K562 (cell line): ENCODE results near the gene GATC. TPM values are rescaled to one million over a fixed set of nuclear protein-coding genes. Genes with fewer than 3 reads are reported as not detected.
A peak's percentile ranks its signal among the peaks of the same experiment; 100 is the strongest.
"Not testable (repeated sequence)": the region's sequence is repeated elsewhere in the genome, so short reads cannot be mapped to it uniquely, and the experiment has no call there.

Experiments used
- ATAC-seq: fragments of 200-7000 bp; cut with Tn5 transposase; 3 replicates; pipeline ENCODE4 v1.9.1; 2020; ENCODE audit warnings: moderate library complexity
- BruUV-seq: library from RNA; stranded (reverse); fragments of 400-500 nt; replicated peaks from 2 replicates; lab custom pipeline; 2021; lab: Mats Ljungman, UMichigan
- CTCF ChIA-PET: fragments of 300-600 bp; formaldehyde crosslinking; extraction: SDS; loops from one replicate; lab custom pipeline; 2021; ENCODE audit warnings: low intra/inter-chr PET ratio; lab: Yijun Ruan, JAX
- POLR2A ChIA-PET: fragments of 300-600, 350-650 bp; sonication (Branson Sonifier 250); formaldehyde crosslinking; extraction: SDS; loops from one replicate; lab custom pipeline; 2021; ENCODE audit warnings: antibody characterized with exemption, inconsistent platforms; lab: Yijun Ruan, JAX
- DNase-seq, 4 experiments: peaks; one replicate each; pipeline versions ENCODE4 v3.0.0 to v3.0.0-alpha.2; 2011 to 2018; ENCODE audit warnings: low spot score in 3 of 4, mixed read lengths in 3 of 4; ENCODE audit errors: extremely low read depth in 1 of 4
- FAIRE-seq: peaks from 2 replicates; lab custom pipeline; 2011; peaks lifted over from hg19 to GRCh38; lab: Jason Lieb, UNC
- H2AFZ ChIP-seq: 2 replicates; pipeline ENCODE4 v1.6.0; 2011; ENCODE audit warnings: low read depth, low read length, control low read depth, inconsistent platforms
- H3K27ac ChIP-seq: fragments of 200-600 bp; 3 replicates; pipeline ENCODE4 v1.8.0; 2011; ENCODE audit warnings: low read depth, mild to moderate bottlenecking, control low read depth, inconsistent platforms, low read length, moderate library complexity, mixed read lengths; ENCODE audit errors: extremely low read depth
- H3K27me3 ChIP-seq, 2 experiments: fragments of 300-600 bp in 1 of 2; 2 replicates in 1 of 2; 3 replicates in 1 of 2; pipeline versions ENCODE4 v1.6.0 to v1.8.0; 2011; ENCODE audit warnings: inconsistent platforms in 2 of 2, low read length in 2 of 2, mild to moderate bottlenecking in 1 of 2, mixed read lengths in 1 of 2, moderate library complexity in 1 of 2; ENCODE audit not compliant: control insufficient read depth in 2 of 2, insufficient read depth in 2 of 2
- H3K36me3 ChIP-seq: fragments of 300-600 bp; 3 replicates; pipeline ENCODE4 v1.8.0; 2011; ENCODE audit warnings: mild to moderate bottlenecking, low read length, inconsistent platforms; ENCODE audit not compliant: control insufficient read depth, insufficient read depth
- H3K4me1 ChIP-seq, 2 experiments: fragments of 200-600 bp in 1 of 2; replicated peaks in 1 of 2; 2 replicates in 1 of 2; 3 replicates in 1 of 2; pipeline versions ENCODE4 v1.5.1 to v1.8.0; 2011; ENCODE audit warnings: inconsistent platforms in 2 of 2, low read length in 2 of 2, mild to moderate bottlenecking in 1 of 2, mixed read lengths in 1 of 2, moderate library complexity in 1 of 2; ENCODE audit not compliant: control insufficient read depth in 2 of 2, insufficient read depth in 2 of 2
- H3K4me2 ChIP-seq: 2 replicates; pipeline ENCODE4 v1.6.1; 2011; ENCODE audit warnings: low read length, control low read depth, inconsistent platforms, mixed read lengths; ENCODE audit not compliant: insufficient read depth
- H3K4me3 ChIP-seq: fragments of 200-600 bp; sonication (generic), shearing (Covaris generic); 2 replicates; pipeline ENCODE4 v1.5.1; 2016; ENCODE audit warnings: control low read depth, inconsistent platforms
- H3K79me2 ChIP-seq: fragments of 200-600 bp; 3 replicates; pipeline ENCODE4 v1.8.0; 2011; ENCODE audit warnings: low read length, inconsistent platforms; ENCODE audit not compliant: control insufficient read depth, insufficient read depth
- H3K9ac ChIP-seq, 2 experiments: 2 replicates each; pipeline versions ENCODE4 v1.6.0 to v1.6.1; 2011; ENCODE audit warnings: low read depth in 2 of 2, low read length in 2 of 2, control low read depth in 1 of 2, inconsistent platforms in 1 of 2, mild to moderate bottlenecking in 1 of 2, mixed read lengths in 1 of 2; ENCODE audit not compliant: insufficient read depth in 1 of 2
- H3K9me1 ChIP-seq: one replicate; pipeline ENCODE4 v1.6.0; 2011; ENCODE audit warnings: inconsistent platforms, mild to moderate bottlenecking, low read length, moderate library complexity; ENCODE audit not compliant: control insufficient read depth, insufficient read depth
- H3K9me3 ChIP-seq: replicated peaks from 2 replicates; pipeline ENCODE4 v1.5.1; 2011; ENCODE audit warnings: low read depth, low read length, inconsistent platforms; ENCODE audit not compliant: control insufficient read depth, insufficient read depth
- H4K20me1 ChIP-seq: replicated peaks from 2 replicates; pipeline ENCODE4 v1.6.1; 2011; ENCODE audit warnings: low read length, inconsistent platforms, mixed read lengths; ENCODE audit not compliant: control insufficient read depth, insufficient read depth
- CEBPB ChIP-seq: fragments of 450-650 bp; IDR thresholded peaks from 2 replicates; pipeline ENCODE4 v1.6.1; 2016; ENCODE audit warnings: missing genetic modification characterization, missing compliant biosample characterization
- NFIC ChIP-seq: fragments of 450-650 bp; IDR thresholded peaks from 2 replicates; pipeline ENCODE4 v1.6.1; 2017; ENCODE audit warnings: mild to moderate bottlenecking, inconsistent platforms
- RBM25 ChIP-seq: fragments of 200-400 bp; formaldehyde crosslinking; IDR thresholded peaks from 2 replicates; pipeline ENCODE4 v1.6.1; 2018; ENCODE audit warnings: low read length, low read depth, moderate library complexity; ENCODE audit not compliant: severe bottlenecking
- ZNF121 ChIP-seq: sonication (generic); formaldehyde crosslinking; conservative IDR thresholded peaks from 2 replicates; pipeline ENCODE4 v1.8.0; 2022; ENCODE audit warnings: missing genetic modification reagents
- WGBS: fragments of 100-300 bp; shearing (Covaris generic); methylation state at CpG from one replicate; pipeline ENCODE4 v1.1.6; 2016; ENCODE audit warnings: low coverage, mixed read lengths; ENCODE audit not compliant: insufficient coverage; ENCODE audit errors: missing lambda C conversion rate; 5-methylcytosine and 5-hydroxymethylcytosine counted together
- in situ Hi-C: fragments of 300-500 bp; cut with MboI; formaldehyde crosslinking; loops from 4 replicates; pipeline ENCODE4 v1.15.0; 2018; ENCODE audit warnings: inconsistent platforms, mixed read lengths
- intact Hi-C: fragments of 100-400 bp; cut with micrococcal nuclease; formaldehyde crosslinking; loops from 2 replicates; pipeline ENCODE4 v1.14.2; 2022
- polyA plus RNA-seq, 8 experiments: library from polyadenylated mRNA; depleted of rRNA in 4 of 8; stranded (reverse) in 5 of 8; unstranded in 3 of 8; fragments of >200 nt; fragmentation: Nextera tagmentation in 2 of 8; fragmentation: Illumina TruSeq in 1 of 8; extraction: Ambion mirVana in 2 of 8; extraction: Trizol in 1 of 8; gene quantifications; 2 replicates each; pipeline versions ENCODE4 v1.2.1 to v1.2.3, GENCODE V29; 2011 to 2014; ENCODE audit warnings: inconsistent platforms in 1 of 8, missing spikeins in 1 of 8
- total RNA-seq, 7 experiments: library from RNA; depleted of rRNA in 6 of 7; stranded (reverse); fragments of >200 nt in 6 of 7; fragmentation: Illumina TruSeq in 2 of 7; extraction: Trizol in 2 of 7; gene quantifications; 2 replicates each; pipeline versions ENCODE4 v1.2.1 to v1.2.3, GENCODE V29; 2011 to 2021; ENCODE audit warnings: low replicate concordance in 1 of 7

The GATC gene
- total and polyA plus RNA-seq, 9 of the 15 experiments (the other 6 are each of a cell fraction or from before 2014, with no cell fraction given) = 5.8 to 52.6 (median 28.2) TPM

GRCh38 chr12:120447992-120448391 lies 1.7 kb downstream of the GATC start:
- POLR2A ChIA-PET = interaction anchor here (0.7 to 5.3 kb wide), 5 partner anchors 9 to 157 kb away, joined by 3 to 38 read pairs (median 4); partner anchors contain the start of gene COX6A1
- in situ Hi-C loops = no loop called here
- Histone ChIP-seq H4K20me1 (no peaks in the 10 kb centered on the region), H3K27ac (no peak overlapping the region), H2AFZ (no peak overlapping the region), H3K9me3 (no peaks in the 10 kb centered on the region), H3K9ac (no peak overlapping the region), H3K79me2 (peaks cover 67% of the 10 kb centered on the region), H3K27me3 (no peaks in the 10 kb centered on the region; a peak in 1 of 5 replicates), H3K36me3 (peaks cover 63% of the 10 kb centered on the region), H3K4me3 (peak overlapping the region; percentile 99; the same call in 1 of the 2 replicates), H3K9me1 (no peaks in the 10 kb centered on the region), H3K4me1 (peaks cover 2 to 8% of the 10 kb centered on the region in 2 experiments; a peak in 3 of 5 replicates), H3K4me2 (no peak overlapping the region)
- intact Hi-C loops = loop anchor here (5.0 kb wide), 1 partner anchor 134 kb away; the partner anchor contains the start of gene POP5
- no peak for DNase-seq
- TF ChIP-seq NFIC (no peak), ZNF121 (peak; percentile 66), RBM25 (peak; percentile 28)
- CTCF ChIA-PET = no interaction called here
- no TSS peak for BruUV-seq
- no peak for ATAC-seq
- no peak for FAIRE-seq
- 86% methylated on average over 4 of the region's 4 CpGs for WGBS

GRCh38 chr12:120452524-120452923 lies 6.3 kb downstream of the GATC start:
- Histone ChIP-seq H3K79me2 (peaks cover 28% of the 10 kb centered on the region), H3K36me3 (peaks cover 79% of the 10 kb centered on the region)
- POLR2A ChIA-PET = interaction anchor here (0.5 to 2.8 kb wide), 4 partner anchors 11 to 101 kb away, joined by 3 to 18 read pairs (median 4); partner anchors contain the start of gene COX6A1
- CTCF ChIA-PET, ATAC-seq: not testable (repeated sequence)
- peak; percentile 42 for TF ChIP-seq NFIC
- TF ChIP-seq CEBPB (tag) = peak; percentile 46; the same call in 1 of the 2 replicates
- TF ChIP-seq, all 486 proteins: peak for 2; not testable (repeated sequence) for 484
- H3K4me2 ChIP-seq, H3K4me3 ChIP-seq, DNase-seq, BruUV-seq, H2AFZ ChIP-seq, FAIRE-seq, H3K27me3 ChIP-seq, intact Hi-C loops, H3K9me3 ChIP-seq, H3K27ac ChIP-seq, in situ Hi-C loops, H3K9me1 ChIP-seq, H3K9ac ChIP-seq, H3K4me1 ChIP-seq: not testable (repeated sequence)
- 0 out of 2 replicates have a peak, but pooled peaks cover 14% of the 10 kb centered on the region for H4K20me1 ChIP-seq
- WGBS = 83% methylated on average over 5 of the region's 5 CpGs
